GM23248 (cell line): ENCODE results near the gene CSTA.

ENCODE experiments used
- EZH2 ChIP-seq: fragments of 200-600 bp; sonication (generic); IDR thresholded peaks from 2 replicates; pipeline ENCODE4 v1.6.1; 2018; ENCODE audit warnings: antibody characterized with exemption, mild to moderate bottlenecking; ENCODE audit not compliant: insufficient read depth, poor library complexity, severe bottlenecking
- EZH2phosphoT487 ChIP-seq: fragments of 200-600 bp; sonication (generic); IDR thresholded peaks from 2 replicates; pipeline ENCODE4 v1.6.1; 2018; ENCODE audit warnings: antibody characterized with exemption, moderate library complexity, mild to moderate bottlenecking, low read depth; ENCODE audit not compliant: insufficient read depth

GRCh38 chr3:122301063-122301462, 24.0 kb upstream of the CSTA start:
- TF ChIP-seq EZH2 = no peak
- TF ChIP-seq EZH2phosphoT487 = no peak
